Measurements from ENCODE around the gene CDKN1A. TPM values are rescaled to one million over a fixed set of nuclear protein-coding genes. Genes with fewer than 3 reads are reported as not detected.

The CDKN1A gene
- total RNA-seq, 1 donor = 228 TPM

Other genes with a start within 250 kb of the CDKN1A start
- 0.31 TPM for gene PXT1, start 235.9 kb upstream of the CDKN1A start, total RNA-seq
- gene KCTD20, start 235.7 kb upstream of the CDKN1A start, total RNA-seq = 84.8 TPM
- 35.3 TPM for gene STK38, start 131.2 kb upstream of the CDKN1A start, total RNA-seq
- 438 TPM for gene SRSF3, start 84.4 kb upstream of the CDKN1A start, total RNA-seq
- 1.3 TPM for gene RAB44, start 19.1 kb downstream of the CDKN1A start, total RNA-seq
- 6.9 TPM for gene CPNE5, start 160.7 kb downstream of the CDKN1A start, total RNA-seq
- 5.0 TPM for gene PPIL1, start 196.1 kb downstream of the CDKN1A start, total RNA-seq
- 25.8 TPM for gene C6orf89, start 207.2 kb downstream of the CDKN1A start, total RNA-seq